ENCODE results near the gene TSPAN2.
"Not testable (repeated sequence)": the region's sequence is repeated elsewhere in the genome, so short reads cannot be mapped to it uniquely, and the experiment has no call there.

The TSPAN2 gene

GRCh38 chr1:115036814-115037507 is 52.3 kb downstream of the TSPAN2 start:
- no peak for DNase-seq (ENCODE audit: low spot score)

DNA sequence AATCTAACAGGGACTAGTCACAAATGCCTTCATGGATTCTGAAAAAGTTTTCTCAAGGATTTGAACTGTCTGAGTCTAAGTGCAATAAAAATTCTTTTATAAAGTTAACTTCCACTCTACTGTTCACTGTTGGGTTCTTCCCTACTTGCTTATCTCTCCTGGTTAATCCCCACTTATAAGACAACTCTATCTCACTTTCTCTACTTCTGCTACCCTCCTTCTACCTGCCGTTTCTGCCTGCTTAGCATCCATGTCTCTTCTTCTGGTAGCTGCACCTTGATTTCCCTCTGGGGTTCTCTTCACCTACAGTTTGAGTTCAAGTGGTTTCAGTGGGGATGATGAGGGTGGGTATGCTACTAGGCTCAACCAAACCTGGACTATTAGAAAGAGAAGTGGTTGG is 53.7 kb downstream of the TSPAN2 start:
- no peak for DNase-seq (ENCODE audit: low spot score)

DNA sequence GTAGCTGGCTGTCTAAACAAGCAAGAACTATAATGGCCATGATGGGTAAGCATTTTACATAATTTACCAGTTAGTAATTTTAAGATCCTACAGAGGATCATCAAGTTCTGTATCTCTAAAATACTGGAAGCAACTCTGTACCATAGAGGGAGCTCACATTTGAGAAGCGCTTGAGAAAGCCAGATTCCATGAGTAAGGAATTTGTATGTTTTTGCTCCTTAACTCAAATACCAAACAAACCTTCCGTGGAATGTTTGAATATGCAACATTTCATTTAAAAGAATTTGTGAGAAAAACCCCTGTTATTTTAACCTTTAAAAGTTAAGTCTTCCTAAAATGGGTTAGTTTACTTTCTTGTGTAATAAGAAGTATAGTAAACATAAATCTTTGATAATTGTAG is 57.7 kb downstream of the TSPAN2 start:
- no peak for DNase-seq (ENCODE audit: low spot score)

GRCh38 chr1:115029526-115029925 is 59.8 kb downstream of the TSPAN2 start, which contains the start of gene TSHB:
Gene TSHB, plus strand, starts transcription at chr1:115029826. Its CDS starts 3,537 bp downstream, at chr1:115033363.
- DNase-seq (ENCODE audit: low spot score), result no peak

DNA sequence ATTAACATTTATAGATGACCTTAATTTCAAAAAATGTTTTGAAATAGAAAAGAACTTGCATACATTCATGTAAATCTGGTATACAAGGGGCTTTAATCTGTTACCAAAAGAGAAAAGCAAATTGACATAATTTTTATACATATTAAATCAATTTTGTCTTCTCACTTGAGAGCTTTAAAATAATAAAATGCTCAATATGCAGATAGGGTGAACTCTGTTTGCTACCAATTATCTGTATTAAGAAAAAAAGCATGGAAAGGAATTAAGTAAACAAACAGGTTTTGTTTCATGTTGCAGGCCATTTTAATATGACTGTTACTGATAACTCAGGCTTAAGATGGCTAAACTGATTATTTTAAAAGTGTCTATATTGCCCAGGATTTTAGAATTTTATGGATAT is 65.7 kb downstream of the TSPAN2 start:
- no peak for DNase-seq (ENCODE audit: low spot score)

DNA sequence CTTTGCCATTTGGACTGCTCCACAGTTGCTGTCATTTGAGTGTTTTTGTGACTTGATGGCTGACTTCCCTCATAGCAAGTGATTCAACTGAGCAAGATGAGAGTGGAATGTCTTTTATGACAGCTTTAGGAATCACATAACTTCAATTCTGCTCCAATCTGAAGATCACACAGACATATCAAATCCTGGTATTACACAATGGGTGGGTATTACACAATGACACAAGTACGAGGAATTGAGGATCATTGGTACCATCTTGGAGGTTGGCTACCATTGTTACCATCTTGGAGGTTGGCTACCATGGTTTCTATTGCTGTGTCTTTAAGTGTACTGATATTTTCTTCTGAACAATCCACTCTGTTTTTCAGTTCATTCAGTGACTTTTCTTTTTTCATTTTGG is 68.2 kb downstream of the TSPAN2 start:
- DNase-seq (ENCODE audit: low spot score), result no peak

DNA sequence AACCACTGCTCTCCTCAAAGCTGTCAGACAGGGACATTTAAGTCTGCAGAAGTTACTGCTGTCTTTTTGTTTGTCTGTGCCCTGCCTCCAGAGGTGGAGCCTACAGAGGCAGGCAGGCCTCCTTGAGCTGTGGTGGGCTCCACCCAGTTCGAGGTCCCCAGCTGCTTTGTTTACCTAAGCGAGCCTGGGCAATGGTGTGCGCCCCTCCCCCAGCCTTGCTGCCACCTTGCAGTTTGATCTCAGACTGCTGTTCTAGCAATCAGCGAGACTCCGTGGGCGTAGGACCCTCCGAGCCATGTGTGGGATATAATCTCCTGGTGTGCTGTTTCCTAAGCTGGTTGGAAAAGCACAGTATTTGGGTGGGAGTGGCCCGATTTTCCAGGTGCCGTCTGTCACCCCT is 69.8 kb downstream of the TSPAN2 start:
- DNase-seq (ENCODE audit: low spot score), result not testable (repeated sequence)

DNA sequence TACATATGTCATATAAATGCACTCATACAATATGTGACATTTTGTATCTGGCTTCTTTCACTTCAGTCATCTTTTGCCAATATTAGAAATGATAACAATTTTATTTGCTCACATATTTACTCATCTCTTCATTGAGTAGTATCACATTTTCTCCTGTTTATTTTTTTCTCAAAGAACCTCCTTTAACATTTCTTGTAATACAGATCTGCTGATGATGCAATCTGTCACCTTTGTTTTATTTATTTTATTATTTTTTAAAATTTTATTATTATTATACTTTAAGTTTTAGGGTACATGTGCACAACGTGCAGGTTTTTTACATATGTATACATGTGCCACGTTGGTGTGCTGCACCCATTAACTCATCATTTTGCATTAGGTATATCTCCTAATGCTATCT is 75.5 kb downstream of the TSPAN2 start:
- no peak for DNase-seq (ENCODE audit: low spot score)

DNA sequence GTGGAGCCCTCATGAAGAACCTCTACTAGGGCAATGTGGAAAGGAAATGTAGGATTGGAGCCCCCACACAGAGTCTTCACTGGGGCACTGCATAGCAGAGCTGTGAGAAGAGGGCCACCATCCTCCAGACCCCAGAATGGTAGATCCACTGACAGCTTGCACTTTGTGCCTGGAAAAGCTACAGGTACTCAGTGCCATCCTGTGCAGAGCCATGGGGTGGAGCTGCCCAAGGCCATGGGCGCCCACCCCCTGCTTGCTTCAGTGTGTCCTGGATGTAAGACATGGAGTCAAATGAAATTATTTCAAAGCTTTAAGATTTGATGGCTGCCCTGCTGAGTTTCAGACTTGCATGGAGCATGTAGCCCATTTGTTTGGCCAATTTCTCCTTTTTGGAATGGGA is 76.9 kb downstream of the TSPAN2 start:
- no peak for DNase-seq (ENCODE audit: low spot score)

DNA sequence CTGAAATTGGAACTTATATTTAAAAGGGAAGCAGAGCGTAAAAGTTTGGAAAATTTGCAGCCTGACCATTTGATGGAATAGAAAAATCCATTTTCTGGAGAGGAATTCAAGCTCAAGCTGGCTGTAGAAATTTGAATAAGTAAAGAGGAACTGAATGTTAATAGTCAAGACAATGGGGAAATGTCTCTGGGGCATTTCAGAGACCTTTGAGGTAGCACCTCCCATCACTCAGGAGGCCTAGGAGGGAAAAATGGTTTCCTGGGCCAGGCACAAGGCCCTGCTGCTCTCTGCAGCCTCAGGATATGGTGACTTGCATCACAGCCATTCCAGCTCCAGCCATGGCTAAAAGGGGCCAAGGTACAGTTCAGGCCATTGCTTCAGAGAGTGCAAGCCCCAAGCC is 77.3 kb downstream of the TSPAN2 start:
- no peak for DNase-seq (ENCODE audit: low spot score)

- no peak for DNase-seq (ENCODE audit: low spot score)
Observed at GRCh38 chr1:115006191-115006590, 83.1 kb downstream of the TSPAN2 start.

All from activated CD4-positive, alpha-beta T cell treated with anti-CD3 and anti-CD28 coated beads, Interleukin-2, Interleukin-4, amounts not matched to agents 100 ng/mL and 50 ng/mL, durations not matched to agents 16 hours and 8 hours (primary cell).